ENCODE data around the gene ACIN1.
A peak's percentile ranks its signal among the peaks of the same experiment; 100 is the strongest.

GRCh38 chr14:23056145-23056955 lies 38.6 kb downstream of the ACIN1 start:
- TF ChIP-seq, protein P1, sequence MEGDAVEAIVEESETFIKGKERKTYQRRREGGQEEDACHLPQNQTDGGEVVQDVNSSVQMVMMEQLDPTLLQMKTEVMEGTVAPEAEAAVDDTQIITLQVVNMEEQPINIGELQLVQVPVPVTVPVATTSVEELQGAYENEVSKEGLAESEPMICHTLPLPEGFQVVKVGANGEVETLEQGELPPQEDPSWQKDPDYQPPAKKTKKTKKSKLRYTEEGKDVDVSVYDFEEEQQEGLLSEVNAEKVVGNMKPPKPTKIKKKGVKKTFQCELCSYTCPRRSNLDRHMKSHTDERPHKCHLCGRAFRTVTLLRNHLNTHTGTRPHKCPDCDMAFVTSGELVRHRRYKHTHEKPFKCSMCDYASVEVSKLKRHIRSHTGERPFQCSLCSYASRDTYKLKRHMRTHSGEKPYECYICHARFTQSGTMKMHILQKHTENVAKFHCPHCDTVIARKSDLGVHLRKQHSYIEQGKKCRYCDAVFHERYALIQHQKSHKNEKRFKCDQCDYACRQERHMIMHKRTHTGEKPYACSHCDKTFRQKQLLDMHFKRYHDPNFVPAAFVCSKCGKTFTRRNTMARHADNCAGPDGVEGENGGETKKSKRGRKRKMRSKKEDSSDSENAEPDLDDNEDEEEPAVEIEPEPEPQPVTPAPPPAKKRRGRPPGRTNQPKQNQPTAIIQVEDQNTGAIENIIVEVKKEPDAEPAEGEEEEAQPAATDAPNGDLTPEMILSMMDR (IDR thresholded peaks at IDR 0.05; ENCODE audit: insufficient read depth, low read length, poor library complexity, severe bottlenecking), result peak; percentile 96
- TF ChIP-seq EZH2phosphoT487 (conservative IDR thresholded peaks at IDR 0.05; ENCODE audit: low read length), result no peak
